GM12892 (cell line): ENCODE results near the gene GDPD4.

ENCODE experiments used
- POLR2A ChIP-seq: IDR thresholded peaks from 2 replicates; pipeline ENCODE4 v1.6.1; 2011; ENCODE audit warnings: low read depth, low read length, control low read depth
- TAF1 ChIP-seq: IDR thresholded peaks from 2 replicates; pipeline ENCODE4 v1.6.1; 2011; ENCODE audit warnings: low read depth, mild to moderate bottlenecking, control low read depth, low read length, borderline replicate concordance

GRCh38 chr11:77324508-77324907 lies 23.0 kb upstream of the GDPD4 start:
- TF ChIP-seq TAF1 (no peak), POLR2A (no peak)
